ENCODE data around the gene CDKL1.
"Not testable (repeated sequence)": the region's sequence is repeated elsewhere in the genome, so short reads cannot be mapped to it uniquely, and the experiment has no call there.

CDKL1 gene

DNA sequence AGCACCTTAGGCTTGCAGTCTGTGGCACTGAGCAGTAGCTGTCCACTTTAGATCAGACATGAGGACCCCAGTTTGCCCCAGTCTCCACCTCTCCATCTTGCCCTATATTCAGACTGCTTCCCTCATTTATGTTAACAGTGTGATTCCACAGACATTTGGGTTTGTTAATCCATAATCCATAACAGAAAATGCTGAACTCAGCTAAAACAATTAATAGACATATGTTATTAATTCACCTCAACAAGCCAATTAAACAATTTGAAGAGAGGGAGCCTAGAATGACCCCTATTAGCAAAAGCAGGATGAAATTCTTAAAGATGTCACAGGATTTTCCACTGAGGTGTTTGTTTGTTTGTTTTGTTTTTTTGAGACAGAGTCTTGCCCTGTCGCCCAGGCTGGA lies 9.1 kb downstream of the CDKL1 start:
- DNase-seq (ENCODE audit: low spot score) = no peak

DNA sequence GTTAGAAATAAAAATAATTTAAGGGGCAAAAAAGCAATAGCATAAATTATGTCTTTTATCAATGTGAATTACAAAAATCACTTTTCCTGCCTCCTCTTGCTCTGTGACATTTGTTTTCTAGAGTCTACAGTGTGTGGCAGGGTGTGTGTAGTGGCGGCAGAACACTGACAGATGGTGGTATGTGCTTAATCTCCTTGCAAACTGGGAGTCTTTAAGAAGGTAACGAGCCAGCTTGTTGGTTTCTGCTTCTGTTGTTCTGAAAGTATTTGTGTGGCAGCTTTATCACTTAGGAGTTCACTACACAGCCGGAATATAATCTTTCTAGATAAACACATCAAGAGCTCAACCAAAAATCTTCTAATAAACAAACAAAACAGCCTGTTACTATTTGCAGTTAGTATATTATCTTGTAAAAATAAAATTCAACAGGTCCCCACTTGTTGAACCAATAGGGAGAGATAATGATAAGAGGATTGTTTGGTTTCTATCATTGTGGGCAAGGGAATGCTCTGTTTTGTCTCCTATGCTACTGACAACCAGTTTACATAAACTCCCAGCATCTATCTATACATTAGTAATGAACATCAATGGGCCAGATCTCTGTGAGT lies 13.0 kb downstream of the CDKL1 start:
- DNase-seq (ENCODE audit: low spot score) = no peak

GRCh38 chr14:50381823-50382287 lies 14.8 kb downstream of the CDKL1 start:
- DNase-seq (ENCODE audit: low spot score) = no peak

DNA sequence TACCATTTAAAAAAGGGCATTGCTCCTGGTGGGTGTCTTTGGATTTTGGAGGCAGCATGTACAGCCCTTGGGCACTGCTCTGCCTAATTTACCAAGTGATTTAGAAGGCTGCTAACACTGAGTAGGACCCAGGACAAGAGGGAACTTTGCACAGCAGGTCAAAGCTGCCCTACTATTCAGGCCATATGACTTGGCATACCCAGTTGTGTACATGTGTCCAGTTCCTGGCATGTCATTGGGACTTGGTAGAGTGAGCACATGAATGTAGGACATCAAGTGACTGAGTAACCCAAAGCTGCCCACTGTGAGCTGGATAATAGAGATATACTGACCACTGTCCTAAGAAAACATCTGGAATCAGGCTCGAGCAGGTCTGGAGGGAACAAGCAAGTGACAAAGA lies 15.7 kb downstream of the CDKL1 start:
- DNase-seq (ENCODE audit: low spot score) = no peak

DNA sequence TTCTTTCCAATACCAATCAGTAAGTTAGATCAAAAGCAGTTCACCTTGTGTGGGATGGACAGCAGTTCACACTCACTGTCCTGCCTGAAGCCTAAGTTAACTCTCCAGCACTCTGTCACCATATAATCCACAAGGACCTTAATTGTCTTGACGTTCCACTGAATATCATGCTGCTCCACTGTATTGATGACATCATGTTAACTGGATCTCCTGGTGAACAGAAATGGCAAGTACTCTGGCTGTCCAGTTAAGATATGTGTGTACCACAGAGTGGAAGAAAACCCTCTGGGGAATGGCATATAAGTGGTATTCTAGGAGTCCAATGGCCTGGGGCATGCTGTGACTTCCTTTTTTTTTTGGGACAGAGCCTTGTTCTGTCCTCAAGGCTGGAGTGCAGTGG lies 16.2 kb downstream of the CDKL1 start:
- no peak for DNase-seq (ENCODE audit: low spot score)

- no peak for DNase-seq (ENCODE audit: low spot score)
These were observed 17.1 kb downstream of the CDKL1 start for GRCh38 chr14:50379563-50379962.

DNA sequence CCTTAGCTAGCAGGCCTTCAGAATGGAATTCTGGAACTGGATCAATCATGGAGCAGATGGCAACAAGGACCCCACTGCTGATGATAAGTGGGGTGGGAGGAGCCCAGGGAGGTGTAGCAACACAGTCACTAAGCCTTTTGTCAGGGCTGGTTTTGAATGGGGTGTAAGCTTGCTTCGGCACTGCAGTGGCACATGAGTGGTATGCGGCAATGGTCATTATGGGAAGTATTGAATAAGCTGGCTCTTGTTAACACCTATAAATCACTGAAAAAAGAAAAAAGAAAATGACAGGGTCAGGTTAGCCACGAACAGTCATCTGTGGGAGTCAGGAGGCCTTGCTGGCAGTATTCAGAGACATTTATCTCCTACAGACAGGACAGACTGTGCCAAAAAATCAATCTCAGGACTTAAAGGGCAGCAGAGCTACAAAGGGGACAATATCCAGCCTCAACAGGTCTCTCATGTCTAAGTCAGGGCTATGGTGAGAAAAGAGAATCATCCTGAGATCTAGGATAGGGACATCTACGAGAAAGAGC lies 19.1 kb downstream of the CDKL1 start:
- no peak for DNase-seq (ENCODE audit: low spot score)

GRCh38 chr14:50375760-50376159 lies 20.9 kb downstream of the CDKL1 start:
- DNase-seq (ENCODE audit: low spot score) = no peak

- DNase-seq (ENCODE audit: low spot score) = no peak
These were observed 22.7 kb downstream of the CDKL1 start for GRCh38 chr14:50373959-50374358.

DNA sequence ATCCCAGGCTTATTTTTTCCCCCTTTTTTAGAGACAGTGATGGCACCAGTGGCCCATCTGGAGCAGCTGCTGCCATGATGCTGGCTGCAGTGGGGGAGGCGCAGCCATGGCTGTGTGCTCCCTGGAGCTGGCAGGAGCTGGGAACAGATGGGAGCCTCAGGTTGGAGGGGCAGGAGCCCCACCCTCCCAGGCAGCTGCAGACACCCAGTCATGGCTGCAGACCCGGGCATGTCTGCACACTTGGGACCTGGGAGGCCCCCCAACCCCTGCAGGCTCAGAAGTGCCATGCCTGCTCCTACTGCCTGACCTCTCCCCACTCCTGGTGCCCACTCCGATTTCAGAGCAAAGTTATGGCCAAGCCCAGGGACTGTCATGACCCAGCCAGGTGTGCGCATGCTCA lies 25.1 kb downstream of the CDKL1 start:
- no peak for DNase-seq (ENCODE audit: low spot score)

DNA sequence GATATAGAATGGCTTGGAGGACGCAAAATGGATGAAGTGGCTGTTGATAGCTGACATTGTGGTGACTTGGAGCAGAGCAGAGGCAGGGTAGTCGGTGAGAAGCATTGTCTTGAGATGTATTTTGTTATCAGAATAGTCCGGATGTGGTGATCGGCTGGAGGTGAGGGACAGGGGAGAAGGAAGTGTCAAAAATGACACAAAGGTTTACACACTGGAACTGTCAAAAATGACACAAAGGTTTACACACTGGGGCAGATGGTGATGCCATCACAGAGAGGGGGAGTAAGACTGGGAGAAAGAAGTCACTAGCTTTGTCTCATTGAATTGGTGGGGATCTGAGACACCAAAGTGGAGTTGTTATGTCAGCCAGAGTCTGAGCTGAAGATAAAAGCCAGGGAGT lies 30.1 kb downstream of the CDKL1 start:
- no peak for DNase-seq (ENCODE audit: low spot score)

GRCh38 chr14:50366115-50366514 lies 30.6 kb downstream of the CDKL1 start:
- peak; percentile 20 for DNase-seq (ENCODE audit: low spot score)

GRCh38 chr14:50365572-50365971 lies 31.1 kb downstream of the CDKL1 start:
- not testable (repeated sequence) for DNase-seq (ENCODE audit: low spot score)

DNA sequence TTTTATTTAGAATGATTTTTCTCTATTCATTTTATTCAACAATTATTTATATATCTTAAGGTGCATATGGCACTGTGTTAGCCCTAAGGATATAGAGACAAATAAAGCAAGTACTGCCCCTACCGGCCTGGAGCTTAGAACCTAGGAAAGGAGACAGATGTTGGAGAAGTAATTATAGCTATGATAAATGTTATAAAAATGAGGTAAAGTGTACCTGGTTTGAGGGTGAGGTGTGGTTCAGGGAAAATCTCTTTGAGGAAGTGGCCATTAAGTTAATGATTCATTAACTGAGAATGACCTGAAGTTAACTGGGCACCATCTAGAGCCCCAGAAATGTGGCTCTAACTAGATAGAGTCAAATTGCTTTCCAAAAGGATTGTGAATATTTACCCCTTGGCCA lies 31.9 kb downstream of the CDKL1 start:
- DNase-seq (ENCODE audit: low spot score) = no peak

DNA sequence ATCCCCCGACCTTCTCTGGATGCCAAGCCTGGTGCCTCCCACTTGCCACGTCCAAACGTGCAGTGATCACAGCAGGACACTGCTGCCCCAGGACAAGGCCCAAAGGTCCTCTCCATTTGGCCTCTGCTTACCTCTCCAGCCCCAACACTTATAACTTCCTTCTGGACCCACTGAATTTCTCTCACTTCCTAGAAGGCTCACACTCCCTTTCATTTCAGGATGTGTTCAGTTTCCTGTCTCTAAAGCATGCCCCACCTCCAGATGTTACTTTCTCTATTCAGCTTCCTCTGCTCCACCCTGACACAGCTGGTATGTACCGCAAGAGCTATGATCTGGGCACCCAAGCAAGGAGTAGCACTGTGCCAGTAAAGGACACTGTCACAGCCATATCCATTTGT lies 33.0 kb downstream of the CDKL1 start:
- peak; percentile 50 for DNase-seq (ENCODE audit: low spot score)

DNA sequence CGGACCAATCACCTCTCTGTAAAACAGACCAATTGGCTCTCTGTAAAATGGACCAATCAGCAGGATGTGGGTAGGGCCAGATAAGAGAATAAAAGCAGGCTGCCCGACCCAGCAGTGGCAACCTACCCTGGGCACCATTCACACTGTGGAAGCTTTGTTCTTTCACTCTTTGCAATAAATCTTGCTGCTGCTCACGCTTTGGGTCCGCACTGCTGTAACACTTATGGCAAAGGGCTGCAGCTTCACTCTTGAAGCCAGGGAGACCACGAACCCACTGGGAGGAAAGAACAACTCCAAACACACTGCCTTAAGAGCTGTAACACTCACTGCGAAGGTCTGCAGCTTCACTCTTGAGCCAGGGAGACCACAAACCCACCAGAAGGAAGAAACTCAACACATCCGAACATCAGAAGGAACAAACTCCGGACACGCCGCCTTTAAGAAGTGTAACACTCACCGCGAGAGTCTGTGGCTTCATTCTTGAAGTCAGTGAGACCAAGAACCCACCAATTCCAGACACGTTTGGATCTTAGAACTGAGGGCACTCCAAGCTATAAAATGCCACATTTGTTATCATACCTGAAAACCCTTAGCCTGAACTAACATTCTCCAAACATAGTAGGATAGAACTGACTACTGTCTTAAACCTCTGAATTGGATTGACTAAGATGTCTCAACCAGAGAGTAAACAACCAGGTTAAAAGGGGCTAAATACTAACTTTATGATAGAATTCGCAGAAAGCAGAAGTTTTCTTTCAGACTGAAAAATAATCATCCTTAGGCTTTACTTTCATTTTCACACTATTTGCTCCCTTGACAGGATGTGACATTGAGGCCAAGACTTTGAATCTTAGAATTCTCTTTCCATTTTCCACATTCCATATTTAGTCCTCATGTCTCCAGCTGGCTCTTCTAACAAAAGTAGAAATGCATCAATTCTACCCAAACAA lies 33.6 kb downstream of the CDKL1 start:
- DNase-seq (ENCODE audit: low spot score) = peak; percentile 17

- not testable (repeated sequence) for DNase-seq (ENCODE audit: low spot score)
These were observed 34.9 kb downstream of the CDKL1 start for GRCh38 chr14:50361473-50362403.

DNA sequence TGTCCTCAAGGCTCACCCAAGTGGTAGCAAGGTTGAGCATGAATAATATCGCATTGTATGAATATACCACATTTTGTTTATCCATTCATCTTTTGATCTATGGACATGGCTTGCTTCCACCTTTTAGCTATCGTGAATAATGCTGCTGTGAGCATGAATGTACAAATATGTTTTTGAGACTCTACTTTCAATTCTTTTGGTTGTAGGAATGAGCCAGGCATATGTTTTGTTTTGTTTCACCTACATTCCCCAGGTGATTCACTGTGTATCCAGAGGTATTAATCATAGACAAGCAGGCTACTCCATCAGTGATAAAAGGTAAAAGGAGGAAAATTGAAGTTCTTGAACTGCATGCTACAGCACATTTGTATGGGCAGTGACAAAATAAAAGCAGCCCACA lies 35.8 kb downstream of the CDKL1 start:
- no peak for DNase-seq (ENCODE audit: low spot score)

DNA sequence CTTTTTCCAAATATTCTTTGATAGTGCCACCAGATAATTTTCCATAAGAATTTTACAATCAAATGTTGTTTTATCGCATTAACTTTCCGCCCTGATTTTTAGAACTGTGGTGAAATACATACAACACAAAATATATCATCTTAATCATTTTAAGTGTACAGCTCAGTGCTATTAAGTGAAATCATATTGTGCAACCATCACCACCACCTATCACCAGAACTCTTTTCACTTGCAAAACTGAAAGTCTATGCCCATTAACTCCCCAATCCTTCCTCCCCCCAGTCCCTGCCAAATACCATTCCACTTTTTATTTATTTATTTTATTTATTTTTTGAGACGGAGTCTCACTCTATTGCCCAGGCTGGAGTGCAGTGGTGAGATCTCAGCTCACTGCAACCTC lies 36.6 kb downstream of the CDKL1 start:
- no peak for DNase-seq (ENCODE audit: low spot score)

DNA sequence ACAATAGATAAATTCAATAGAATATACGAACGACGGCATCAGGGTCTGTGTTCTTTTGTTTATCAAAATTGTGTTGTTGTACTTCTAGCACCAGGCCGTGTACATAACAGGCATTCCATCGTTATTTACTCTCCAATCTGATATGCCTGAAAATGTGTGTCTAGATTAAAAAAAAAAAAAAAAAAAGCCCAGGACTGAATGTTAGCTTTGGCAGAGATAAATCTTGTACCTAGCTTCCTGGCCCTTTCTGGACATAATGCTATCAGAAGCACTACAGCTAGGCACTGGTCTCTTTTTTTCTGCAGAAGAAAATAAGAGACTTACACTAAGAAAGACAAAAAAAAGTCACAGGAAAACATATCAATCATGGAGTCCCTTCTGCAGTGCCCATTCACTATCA lies 37.0 kb downstream of the CDKL1 start:
- DNase-seq (ENCODE audit: low spot score) = no peak

GRCh38 chr14:50357753-50358395 lies 38.8 kb downstream of the CDKL1 start:
- no peak for DNase-seq (ENCODE audit: low spot score)

DNA sequence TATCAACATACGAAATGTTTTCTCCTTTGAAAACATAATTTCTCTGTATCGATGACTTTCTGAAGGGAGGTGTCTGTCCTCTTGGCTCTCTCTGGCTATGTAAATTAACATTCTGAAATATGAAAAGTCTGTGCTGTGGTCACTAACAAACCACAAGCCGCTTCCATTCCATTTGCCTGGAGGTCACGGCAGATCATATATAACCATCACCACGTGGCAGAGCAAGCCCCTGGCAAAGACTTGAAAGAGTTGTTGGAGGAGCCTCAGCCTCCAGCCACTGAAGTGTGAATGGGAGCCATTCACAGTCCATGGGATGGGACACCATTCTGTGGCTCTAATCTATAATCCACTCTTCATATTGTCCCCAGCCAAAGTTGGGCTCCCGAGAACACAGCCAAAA lies 39.6 kb downstream of the CDKL1 start:
- DNase-seq (ENCODE audit: low spot score) = no peak
